ENCODE data around the gene CHAT.

DNA sequence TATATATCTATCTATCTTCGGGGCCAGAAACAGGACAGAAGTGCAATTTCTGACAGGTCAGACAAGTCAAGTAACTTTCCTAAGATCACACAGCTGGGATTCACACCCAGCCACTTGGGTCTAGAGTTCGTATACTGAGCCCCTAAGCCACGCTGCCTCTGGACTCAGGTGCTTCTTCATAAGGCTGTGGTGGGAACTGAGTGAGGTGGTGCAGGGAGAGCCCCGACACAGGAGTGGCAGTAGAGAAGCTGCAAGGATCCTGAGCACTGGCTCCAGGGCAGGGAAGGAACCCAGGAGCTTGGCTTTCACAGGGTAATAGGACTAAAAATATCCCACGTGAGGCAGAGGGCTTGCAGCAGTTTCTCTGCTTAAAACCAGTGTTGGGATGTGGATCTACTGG is 99.4 kb downstream of the CHAT start:
- TF ChIP-seq POLR2A (IDR thresholded peaks at IDR 0.05) = no peak
- TF ChIP-seq, protein P1, sequence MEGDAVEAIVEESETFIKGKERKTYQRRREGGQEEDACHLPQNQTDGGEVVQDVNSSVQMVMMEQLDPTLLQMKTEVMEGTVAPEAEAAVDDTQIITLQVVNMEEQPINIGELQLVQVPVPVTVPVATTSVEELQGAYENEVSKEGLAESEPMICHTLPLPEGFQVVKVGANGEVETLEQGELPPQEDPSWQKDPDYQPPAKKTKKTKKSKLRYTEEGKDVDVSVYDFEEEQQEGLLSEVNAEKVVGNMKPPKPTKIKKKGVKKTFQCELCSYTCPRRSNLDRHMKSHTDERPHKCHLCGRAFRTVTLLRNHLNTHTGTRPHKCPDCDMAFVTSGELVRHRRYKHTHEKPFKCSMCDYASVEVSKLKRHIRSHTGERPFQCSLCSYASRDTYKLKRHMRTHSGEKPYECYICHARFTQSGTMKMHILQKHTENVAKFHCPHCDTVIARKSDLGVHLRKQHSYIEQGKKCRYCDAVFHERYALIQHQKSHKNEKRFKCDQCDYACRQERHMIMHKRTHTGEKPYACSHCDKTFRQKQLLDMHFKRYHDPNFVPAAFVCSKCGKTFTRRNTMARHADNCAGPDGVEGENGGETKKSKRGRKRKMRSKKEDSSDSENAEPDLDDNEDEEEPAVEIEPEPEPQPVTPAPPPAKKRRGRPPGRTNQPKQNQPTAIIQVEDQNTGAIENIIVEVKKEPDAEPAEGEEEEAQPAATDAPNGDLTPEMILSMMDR (IDR thresholded peaks at IDR 0.05) = no peak
- TF ChIP-seq POLR2AphosphoS5 (IDR thresholded peaks at IDR 0.05) = no peak
